Endothelial cell of umbilical vein (primary cell): ENCODE measurements around the gene PLEKHA7. TPM values are rescaled to one million over a fixed set of nuclear protein-coding genes. Genes with fewer than 3 reads are reported as not detected.

Source experiments
- BruUV-seq: library from RNA; stranded (reverse); fragments of 400-500 nt; replicated peaks from 2 replicates; lab custom pipeline; 2021; lab: Mats Ljungman, UMichigan
- CTCF ChIA-PET: fragments of 300-600, 350-600 bp; sonication (Branson Sonifier 250); formaldehyde crosslinking; loops from one replicate; lab custom pipeline; 2021; ENCODE audit warnings: antibody characterized with exemption, inconsistent platforms; lab: Charles Lee
- POLR2A ChIA-PET: fragments of 300-600, 350-600 bp; sonication (Branson Sonifier 250); formaldehyde crosslinking; loops from one replicate; lab custom pipeline; 2021; ENCODE audit warnings: antibody characterized with exemption, inconsistent platforms; lab: Charles Lee
- DNase-seq: peaks from one replicate; pipeline ENCODE4 v3.0.0-alpha.2; 2011; ENCODE audit warnings: low read depth, low spot score
- FAIRE-seq: peaks from 2 replicates; lab custom pipeline; 2011; peaks lifted over from hg19 to GRCh38; lab: Jason Lieb, UNC
- H2AFZ ChIP-seq: 2 replicates; pipeline ENCODE4 v1.6.0; 2012; ENCODE audit warnings: low read depth, low read length, control low read depth, inconsistent platforms
- H3K27ac ChIP-seq: 2 replicates; pipeline ENCODE4 v1.5.1; 2011; ENCODE audit warnings: low read depth, mild to moderate bottlenecking, control low read depth, low read length, moderate library complexity; ENCODE audit not compliant: insufficient read depth
- H3K27me3 ChIP-seq, 2 experiments: 2 replicates each; pipeline versions ENCODE4 v1.6.0 to v1.6.1; 2011; ENCODE audit warnings: low read length in 2 of 2, mixed read lengths in 1 of 2; ENCODE audit not compliant: control insufficient read depth in 2 of 2, insufficient read depth in 2 of 2
- H3K36me3 ChIP-seq, 2 experiments: 2 replicates in 1 of 2; 3 replicates in 1 of 2; pipeline ENCODE4 v1.5.1; 2011; ENCODE audit warnings: low read length in 2 of 2, mild to moderate bottlenecking in 1 of 2, moderate library complexity in 1 of 2; ENCODE audit not compliant: control insufficient read depth in 2 of 2, insufficient read depth in 2 of 2; ENCODE audit errors: extremely low read depth in 1 of 2
- H3K4me1 ChIP-seq: 3 replicates; pipeline ENCODE4 v1.5.1; 2011; ENCODE audit warnings: mild to moderate bottlenecking, low read length; ENCODE audit not compliant: control insufficient read depth, insufficient read depth; ENCODE audit errors: extremely low read depth
- H3K4me2 ChIP-seq: 2 replicates; pipeline ENCODE4 v1.6.1; 2011; ENCODE audit warnings: low read length, control low read depth, mixed read lengths; ENCODE audit not compliant: insufficient read depth
- H3K4me3 ChIP-seq, 3 experiments: fragments of 200-600 bp in 1 of 3; sonication (generic), shearing (Covaris generic) in 1 of 3; replicated peaks in 1 of 3; 2 replicates each; pipeline ENCODE4 v1.5.1; 2011 to 2016; ENCODE audit warnings: control low read depth in 3 of 3, low read length in 3 of 3, mild to moderate bottlenecking in 2 of 3, inconsistent platforms in 1 of 3, low read depth in 1 of 3, moderate library complexity in 1 of 3; ENCODE audit not compliant: insufficient read depth in 1 of 3
- H3K79me2 ChIP-seq: 2 replicates; pipeline ENCODE4 v1.6.0; 2012; ENCODE audit warnings: low read length, inconsistent platforms; ENCODE audit not compliant: control insufficient read depth, insufficient read depth
- H3K9ac ChIP-seq: replicated peaks from 2 replicates; pipeline ENCODE3; 2011; ENCODE audit warnings: low read length, control low read depth; ENCODE audit not compliant: insufficient read depth; ENCODE audit errors: extremely low read depth
- H3K9me1 ChIP-seq: replicated peaks from 3 replicates; pipeline ENCODE4 v1.6.0; 2011; ENCODE audit warnings: mild to moderate bottlenecking, low read length; ENCODE audit not compliant: control insufficient read depth, insufficient read depth; ENCODE audit errors: extremely low read depth
- H3K9me3 ChIP-seq: replicated peaks from 2 replicates; pipeline ENCODE4 v1.5.1; 2012; ENCODE audit warnings: low read length, inconsistent platforms; ENCODE audit not compliant: control insufficient read depth, insufficient read depth
- H4K20me1 ChIP-seq: replicated peaks from 2 replicates; pipeline ENCODE3; 2011; ENCODE audit warnings: mild to moderate bottlenecking, low read length; ENCODE audit not compliant: control insufficient read depth, insufficient read depth; ENCODE audit errors: extremely low read depth
- CTCF ChIP-seq, 2 donors: IDR thresholded peaks; 1 replicate in 1 of 2; 2 replicates in 1 of 2; pipeline ENCODE4 v1.5.1; 2011; ENCODE audit warnings: low read length in 2 of 2, mild to moderate bottlenecking in 2 of 2, moderate library complexity in 2 of 2, control low read depth in 1 of 2, inconsistent platforms in 1 of 2, low read depth in 1 of 2; ENCODE audit not compliant: insufficient read depth in 1 of 2; ENCODE audit errors: extremely low read depth in 1 of 2
- EZH2 ChIP-seq: IDR thresholded peaks from 2 replicates; pipeline ENCODE4 v1.6.1; 2012; ENCODE audit warnings: borderline replicate concordance, low read depth, mild to moderate bottlenecking, moderate library complexity, low read length, inconsistent platforms; ENCODE audit not compliant: severe bottlenecking
- FOS ChIP-seq: IDR thresholded peaks from 2 replicates; pipeline ENCODE4 v1.6.1; 2011; ENCODE audit warnings: mild to moderate bottlenecking, low read length, moderate library complexity, borderline replicate concordance; ENCODE audit not compliant: insufficient read depth
- GATA2 ChIP-seq: IDR thresholded peaks from 2 replicates; pipeline ENCODE4 v1.7.0; 2011; ENCODE audit warnings: low read depth, mild to moderate bottlenecking, moderate library complexity, mixed read lengths, low read length; ENCODE audit not compliant: insufficient read length, insufficient read depth
- JUN ChIP-seq: IDR thresholded peaks from 2 replicates; pipeline ENCODE4 v1.6.1; 2011; ENCODE audit warnings: borderline replicate concordance, low read depth; ENCODE audit not compliant: insufficient read length, insufficient read depth
- MAX ChIP-seq: IDR thresholded peaks from 2 replicates; pipeline ENCODE4 v1.6.1; 2011; ENCODE audit not compliant: insufficient read depth, insufficient read length
- MYC ChIP-seq: IDR thresholded peaks from one replicate; pipeline ENCODE4 v1.6.1; 2011; ENCODE audit warnings: mild to moderate bottlenecking, low read depth, low read length
- POLR2A ChIP-seq: IDR thresholded peaks from 2 replicates; pipeline ENCODE4 v1.6.1; 2012; ENCODE audit warnings: low read depth, mild to moderate bottlenecking, control low read depth, low read length
- POLR2AphosphoS5 ChIP-seq: IDR thresholded peaks from 2 replicates; pipeline ENCODE4 v1.6.1; 2012; ENCODE audit warnings: low read depth, mild to moderate bottlenecking, control low read depth, low read length, moderate library complexity; ENCODE audit not compliant: insufficient read depth
- dilution Hi-C: fragments of 300-500 bp; cut with MboI; formaldehyde crosslinking; loops from one replicate; pipeline ENCODE4 v1.15.0; 2019; ENCODE audit warnings: low sequenced_read_pairs; ENCODE audit not compliant: extremely low pct_ligation_motif_present
- intact Hi-C: fragments of 100-400 bp; cut with micrococcal nuclease; formaldehyde crosslinking; loops from one replicate; pipeline ENCODE4 v1.10.0; 2022
- polyA plus RNA-seq, 4 experiments: library from polyadenylated mRNA; depleted of rRNA in 3 of 4; stranded (reverse) in 3 of 4; unstranded in 1 of 4; fragments of >200 nt; gene quantifications; 2 replicates each; pipeline versions ENCODE4 v1.2.1 to v1.2.3, GENCODE V29; 2011 to 2012; ENCODE audit warnings: missing spikeins in 1 of 4
- total RNA-seq: library from RNA; stranded (reverse); gene quantifications from 2 replicates; pipeline ENCODE4 v1.2.3, GENCODE V29; 2021

The PLEKHA7 gene
- total and polyA plus RNA-seq, 2 donors (not counting 3 experiments of a cell fraction or from before 2014, with no cell fraction given) = 1.7 to 3.8 TPM

GRCh38 chr11:16938061-16938460, 76.2 kb downstream of the PLEKHA7 start:
- dilution Hi-C loops = no loop called here
- Histone ChIP-seq H3K4me3 (no peak overlapping the region), H3K27me3 (peaks cover 0 to 2% of the 10 kb centered on the region in 2 experiments), H3K4me2 (no peak overlapping the region), H2AFZ (no peak overlapping the region), H3K4me1 (no peaks in the 10 kb centered on the region), H3K79me2 (no peaks in the 10 kb centered on the region), H3K9ac (no peak overlapping the region), H4K20me1 (no peaks in the 10 kb centered on the region), H3K9me1 (no peaks in the 10 kb centered on the region), H3K27ac (no peak overlapping the region), H3K9me3 (no peaks in the 10 kb centered on the region), H3K36me3 (no peaks in the 10 kb centered on the region)
- ChIA-PET CTCF (interaction anchor here (1.1 to 3.4 kb wide), 8 partner anchors 38 to 153 kb away, joined by 3 to 36 read pairs (median 4); no protein-coding TSS in a partner anchor), POLR2A (no interaction called here)
- no peak for TF ChIP-seq EZH2
- no peak for TF ChIP-seq POLR2AphosphoS5
- no peak for TF ChIP-seq POLR2A
- FAIRE-seq (no peak), DNase-seq (no peak)
- intact Hi-C loops = no loop called here
- BruUV-seq = no TSS peak

DNA sequence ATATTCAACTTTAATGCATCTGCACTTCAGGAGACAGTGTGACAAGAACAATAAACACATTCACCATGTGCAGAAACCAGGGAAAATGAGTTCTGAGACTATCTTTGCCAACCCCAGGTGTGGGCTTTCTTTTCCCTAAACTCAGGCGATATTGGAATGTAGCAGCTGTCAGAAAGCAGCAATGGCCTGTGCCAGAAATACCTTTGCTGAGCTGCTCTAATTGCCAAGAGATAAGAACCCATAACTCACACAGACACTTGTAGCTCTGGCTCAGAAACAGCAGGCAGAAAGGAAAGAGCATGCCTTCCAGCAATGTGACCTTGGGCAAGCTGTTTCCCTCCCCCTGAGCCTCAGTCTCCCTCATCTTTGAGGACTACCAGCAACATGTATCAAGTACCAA, 77.6 kb downstream of the PLEKHA7 start:
- intact Hi-C loops = loop anchor here (1.0 kb wide), 1 partner anchor 116 kb away; no protein-coding TSS in a partner anchor

More for the DNA sequence above, 77.6 kb downstream of the PLEKHA7 start:
- Histone ChIP-seq H2AFZ (no peak overlapping the region), H3K9me3 (no peaks in the 10 kb centered on the region), H3K4me2 (no peak overlapping the region), H3K4me1 (no peaks in the 10 kb centered on the region), H3K36me3 (no peaks in the 10 kb centered on the region), H3K9ac (no peak overlapping the region), H4K20me1 (no peaks in the 10 kb centered on the region), H3K79me2 (no peaks in the 10 kb centered on the region), H3K4me3 (no peak overlapping the region), H3K27ac (no peak overlapping the region), H3K27me3 (peaks cover 0 to 2% of the 10 kb centered on the region in 2 experiments), H3K9me1 (no peaks in the 10 kb centered on the region)
- no peak for DNase-seq
- FAIRE-seq = no peak
- ChIA-PET CTCF (interaction anchor here (0.6 to 3.4 kb wide), 15 partner anchors 8 to 151 kb away, joined by 3 to 36 read pairs (median 3); no protein-coding TSS in a partner anchor), POLR2A (interaction anchor here (0.7 kb wide), 1 partner anchor 141 kb away, joined by 3 read pairs; the partner anchor contains the start of gene RPS13)
- dilution Hi-C loops = no loop called here
- BruUV-seq = no TSS peak
- TF ChIP-seq POLR2A = no peak
- no peak for TF ChIP-seq JUN
- no peak for TF ChIP-seq CTCF (IDR thresholded peaks at IDR 0.05; ENCODE audit: extremely low read depth in 1 of 2, insufficient read depth in 1 of 2, low read depth in 1 of 2, low read length in 2 of 2)
- TF ChIP-seq FOS = no peak
- TF ChIP-seq POLR2AphosphoS5 = no peak
- no peak for TF ChIP-seq EZH2
- TF ChIP-seq GATA2 = no peak
- TF ChIP-seq MAX = no peak
- TF ChIP-seq MYC = no peak
